Measurements from ENCODE around the gene GNG5.
A peak's percentile ranks its signal among the peaks of the same experiment; 100 is the strongest.
"Not testable (repeated sequence)": the region's sequence is repeated elsewhere in the genome, so short reads cannot be mapped to it uniquely, and the experiment has no call there.

Gene GNG5

DNA sequence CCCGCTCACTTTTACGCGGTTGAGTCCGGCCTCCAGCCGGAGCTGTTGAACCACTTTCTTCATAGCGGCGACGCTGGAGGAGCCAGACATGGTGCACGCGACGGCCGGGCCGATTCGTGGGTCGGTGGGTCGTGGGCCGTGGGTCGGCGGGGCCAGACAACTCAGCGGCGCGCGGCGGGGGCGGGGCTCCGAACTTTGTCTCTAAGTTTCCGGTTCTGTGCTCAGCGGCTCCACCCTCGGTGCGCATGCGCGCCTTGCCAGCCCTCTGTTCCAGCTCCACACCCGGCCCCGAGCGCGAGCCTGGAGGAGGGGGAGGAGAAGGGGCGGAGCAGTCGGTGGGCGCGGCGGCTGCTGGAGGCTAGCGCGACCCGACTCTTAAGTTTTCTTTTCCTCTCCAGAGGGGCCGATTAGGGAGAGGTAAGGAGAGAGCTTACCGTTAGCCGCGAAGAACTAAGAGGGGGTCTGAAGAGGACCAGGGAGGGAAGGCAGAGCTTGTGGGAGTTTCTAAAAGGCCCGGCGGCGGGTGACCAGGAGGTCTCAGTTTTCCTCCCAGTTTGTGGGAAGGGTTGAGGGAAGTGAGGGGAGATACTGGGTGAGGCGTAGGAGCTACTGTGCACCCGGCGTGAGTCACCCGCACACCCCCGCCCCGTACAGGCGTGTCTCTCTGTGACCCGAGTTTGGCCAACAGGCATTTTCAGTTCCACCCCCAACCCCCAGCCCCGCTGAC, at the start of gene GNG5, which contains the start of gene SPATA1:
TSS of gene GNG5 (minus strand) at position 580 of the 727 bp plus-strand sequence. CDS start at position 90, 490 bp downstream.
TSS of gene SPATA1 (plus strand) at position 385 of the 727 bp plus-strand sequence. CDS start 9,974 bp downstream, outside the sequence.
- peak; percentile 98 for DNase-seq

DNA sequence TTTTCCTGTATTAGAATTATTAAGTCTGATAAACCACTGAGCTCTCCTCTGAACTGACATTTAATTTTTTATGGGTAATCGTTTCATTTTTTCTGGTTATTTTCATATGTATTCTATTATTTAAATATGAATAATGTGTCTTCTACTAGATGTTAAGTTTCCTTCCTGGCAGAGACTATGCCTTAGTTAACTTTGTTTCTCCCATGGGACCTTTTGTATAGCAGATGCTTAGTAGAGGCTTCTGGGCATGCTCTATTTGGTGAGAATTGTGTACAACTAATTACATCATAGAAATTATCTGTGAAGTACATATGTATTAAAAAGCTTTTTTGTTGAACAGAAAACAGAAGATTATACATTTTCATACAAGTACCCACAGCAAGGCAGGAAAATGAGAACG, 44.4 kb upstream of the GNG5 start:
- DNase-seq: no peak

DNA sequence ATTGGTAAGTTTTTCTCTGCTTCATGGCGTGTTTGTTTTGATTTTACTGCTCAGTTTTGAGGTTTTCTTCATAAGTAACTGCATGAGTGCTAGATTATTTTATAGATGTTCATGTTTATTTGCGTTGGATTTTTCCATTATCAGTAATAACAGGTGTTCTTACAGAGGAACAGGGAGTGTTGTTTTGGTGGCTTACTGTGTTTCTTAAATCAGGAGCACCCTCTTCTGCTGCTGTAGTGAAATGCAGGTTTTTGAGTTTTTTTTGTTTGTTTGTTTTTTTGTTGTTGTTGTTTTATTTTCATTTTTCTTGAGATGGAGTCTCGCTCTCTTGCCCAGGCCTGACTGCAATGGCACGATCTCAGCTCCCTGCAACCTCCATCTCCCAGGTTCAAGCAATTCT, 35.3 kb upstream of the GNG5 start:
- no peak for DNase-seq

DNA sequence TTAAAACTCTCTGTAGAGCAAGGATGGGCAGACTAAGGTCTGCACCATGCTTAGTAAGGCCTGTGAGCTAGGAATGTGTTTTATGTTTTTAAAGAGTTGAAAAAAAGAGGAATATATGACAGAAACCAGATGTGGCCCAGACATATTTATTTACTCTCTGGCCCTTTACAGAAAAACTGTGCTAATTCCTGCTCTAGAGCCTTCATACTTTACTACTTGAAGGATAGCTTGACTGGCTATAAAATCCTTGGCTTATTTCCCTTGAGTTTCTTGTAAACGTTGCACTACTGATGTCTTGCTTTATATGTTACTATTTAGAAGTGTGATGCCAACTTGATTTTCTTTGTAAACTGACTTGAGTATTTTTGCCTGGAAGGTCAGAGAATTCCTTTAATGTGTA, 34.4 kb upstream of the GNG5 start:
- no peak for DNase-seq

DNA sequence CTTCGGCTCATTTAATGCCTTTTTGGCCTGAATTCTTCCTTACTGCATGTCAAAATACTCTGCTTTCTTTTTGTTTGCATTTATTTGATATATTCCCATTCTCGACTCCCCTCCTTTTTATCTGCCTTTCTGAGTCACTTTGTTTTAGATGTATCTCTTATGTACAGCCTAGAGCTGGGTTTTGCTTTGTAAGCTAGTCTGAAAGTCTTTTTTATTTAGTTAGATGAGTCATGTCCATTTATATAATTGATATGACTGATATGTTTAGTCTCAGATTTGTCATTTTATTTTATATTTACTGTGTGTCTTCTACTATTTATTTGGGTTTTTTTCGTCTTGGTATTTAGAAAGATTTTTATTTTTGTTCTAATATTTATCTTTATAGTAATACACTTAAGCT, 33.6 kb upstream of the GNG5 start:
- DNase-seq: no peak

DNA sequence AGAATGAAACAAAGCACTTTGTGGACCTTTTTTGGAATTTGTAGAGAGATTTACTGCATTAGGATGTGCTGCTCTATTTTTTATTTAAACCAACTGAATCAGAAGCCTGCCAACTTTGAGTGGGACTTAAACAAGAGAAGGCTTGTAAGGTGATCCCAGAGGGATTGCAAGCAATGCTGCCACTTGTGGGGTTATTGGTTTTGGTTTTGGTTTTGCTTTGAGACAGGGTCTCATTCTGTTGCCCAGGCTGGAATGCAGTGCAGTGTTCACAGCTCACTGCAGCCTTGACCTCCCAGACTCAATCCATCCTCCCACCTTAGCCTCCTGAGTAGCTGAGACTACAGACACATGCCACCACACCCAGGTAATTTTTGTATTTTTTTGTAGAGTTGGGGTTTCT, 32.2 kb upstream of the GNG5 start:
- no peak for DNase-seq

DNA sequence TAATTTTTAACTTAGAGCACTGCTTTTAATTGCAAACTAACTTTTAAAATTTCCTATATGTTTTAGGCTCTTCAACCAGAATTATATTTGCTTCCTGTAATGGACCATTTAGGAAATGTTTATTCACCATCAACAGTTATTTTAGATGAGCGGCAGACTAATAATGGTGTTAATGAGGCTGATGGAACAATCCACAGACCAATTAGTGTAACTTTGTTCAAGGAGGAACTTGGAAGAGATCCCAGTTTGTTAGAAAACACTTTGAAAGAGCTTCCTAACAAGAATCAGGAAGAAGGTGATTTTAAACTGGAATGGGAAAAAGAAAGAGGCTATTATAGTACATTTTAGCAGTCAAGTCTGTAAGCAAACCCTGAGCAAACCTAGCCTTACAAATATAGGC, 19.4 kb upstream of the GNG5 start:
- DNase-seq: no peak

DNA sequence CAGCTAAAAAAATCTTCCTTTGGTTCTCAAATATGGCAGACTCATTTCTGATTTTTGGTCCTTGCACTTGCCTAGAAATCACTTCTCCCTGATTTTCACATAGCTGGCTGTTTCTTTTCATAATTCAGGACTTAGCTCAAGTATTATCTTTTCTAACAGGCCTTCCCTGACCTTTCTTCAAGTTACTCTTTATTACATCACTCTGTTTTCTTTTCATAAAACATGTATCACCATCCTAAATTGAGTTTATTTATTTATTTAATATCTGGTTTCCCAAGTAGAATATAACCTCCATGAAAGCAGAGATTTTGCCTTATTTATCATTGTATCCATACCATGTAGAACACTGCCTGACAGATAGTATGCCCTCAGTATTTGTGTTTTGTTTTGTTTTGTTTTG, 18.2 kb upstream of the GNG5 start:
- DNase-seq: no peak

DNA sequence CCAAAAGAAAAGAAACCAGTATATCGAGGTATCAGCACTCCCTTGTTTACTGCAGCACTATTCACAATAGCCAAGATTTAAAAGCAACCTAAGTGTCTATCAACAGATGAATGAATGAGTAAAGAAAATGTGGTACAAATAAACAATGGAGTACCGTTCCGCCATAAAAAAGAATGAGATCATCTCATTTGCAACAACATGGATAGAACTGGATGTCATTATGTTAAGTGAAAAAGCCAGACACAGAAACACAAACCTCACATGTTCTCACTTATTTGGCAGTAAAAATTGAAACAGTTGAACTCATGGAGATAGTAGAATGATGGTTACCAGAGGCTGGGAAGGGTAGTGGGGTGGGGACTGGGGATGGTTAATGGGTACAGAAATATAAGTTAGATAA, 4.3 kb upstream of the GNG5 start:
- DNase-seq: no peak

DNA sequence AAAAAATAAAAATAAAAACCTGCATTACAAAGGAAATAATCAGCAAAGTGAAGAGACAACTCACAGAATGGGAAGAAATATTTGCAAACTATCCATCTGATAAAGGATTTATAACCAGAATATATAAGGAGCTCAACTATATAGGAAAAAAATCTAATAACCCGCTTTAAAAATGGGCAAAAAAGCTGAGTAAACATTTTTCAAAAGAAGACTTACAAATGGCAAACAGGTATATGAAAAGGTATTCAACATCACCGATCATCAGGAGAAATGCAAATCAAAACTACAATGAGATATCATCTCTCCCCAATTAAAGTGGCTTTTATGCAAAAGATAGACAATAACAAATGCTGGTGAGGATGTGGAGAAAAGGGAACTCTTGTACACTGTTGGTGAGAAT, 3.8 kb upstream of the GNG5 start:
- no peak for DNase-seq

DNA sequence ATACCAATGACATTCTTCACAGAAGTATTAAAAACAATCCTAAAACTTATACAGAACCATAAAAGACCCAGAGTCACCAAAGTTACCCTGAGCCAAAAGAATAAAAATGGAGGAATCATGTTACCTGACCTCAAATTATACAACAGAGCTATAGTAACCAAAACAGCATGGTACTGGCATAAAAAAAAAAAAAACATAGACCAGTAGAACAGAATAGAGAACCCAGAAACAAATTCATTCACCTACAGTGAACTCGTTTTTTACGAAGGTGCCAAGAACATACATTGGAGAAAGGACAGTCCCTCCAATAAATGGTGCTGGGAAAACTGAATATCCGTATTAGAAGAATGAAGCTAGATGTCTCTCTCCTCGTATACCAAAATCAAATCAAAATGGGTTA, 2.6 kb upstream of the GNG5 start:
- DNase-seq: no peak

DNA sequence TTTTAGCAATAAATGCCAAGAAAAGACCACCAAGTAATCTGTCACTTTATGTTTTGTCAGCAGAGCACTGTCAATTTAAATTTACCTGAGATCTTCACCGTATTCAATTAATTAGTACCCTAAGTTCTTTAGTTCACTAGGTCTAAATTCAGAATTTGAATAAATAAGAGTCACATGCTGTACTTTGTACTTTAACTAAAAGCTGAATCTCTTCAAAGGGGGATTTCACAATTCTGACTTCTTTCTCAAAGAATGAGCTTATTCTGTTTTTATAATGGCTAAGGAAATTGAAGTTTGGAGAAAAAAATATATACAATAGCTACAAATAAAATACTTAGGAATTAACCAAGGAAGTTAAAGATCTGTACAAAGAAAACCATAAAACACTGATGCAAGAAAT, 2.1 kb upstream of the GNG5 start:
- no peak for DNase-seq

DNA sequence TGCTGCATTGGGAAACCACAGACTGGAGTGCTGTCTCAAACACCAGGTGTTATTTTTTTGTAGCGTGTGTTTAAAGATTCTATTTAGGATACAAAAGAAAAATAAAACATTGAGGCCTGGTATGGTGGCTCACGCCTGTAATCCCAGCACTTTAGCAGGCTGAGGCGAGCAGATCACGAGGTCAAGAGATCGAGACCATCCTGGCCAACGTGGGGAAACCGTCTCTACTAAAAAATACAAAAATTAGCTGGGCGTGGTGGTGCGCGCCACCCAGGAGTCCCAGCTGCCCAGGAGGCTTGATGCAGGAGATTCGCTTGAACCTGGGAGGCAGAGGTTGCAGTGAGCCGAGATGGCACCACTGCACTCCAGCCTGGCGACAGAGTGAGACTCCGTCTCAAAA, 1.5 kb upstream of the GNG5 start:
- DNase-seq: not testable (repeated sequence)

DNA sequence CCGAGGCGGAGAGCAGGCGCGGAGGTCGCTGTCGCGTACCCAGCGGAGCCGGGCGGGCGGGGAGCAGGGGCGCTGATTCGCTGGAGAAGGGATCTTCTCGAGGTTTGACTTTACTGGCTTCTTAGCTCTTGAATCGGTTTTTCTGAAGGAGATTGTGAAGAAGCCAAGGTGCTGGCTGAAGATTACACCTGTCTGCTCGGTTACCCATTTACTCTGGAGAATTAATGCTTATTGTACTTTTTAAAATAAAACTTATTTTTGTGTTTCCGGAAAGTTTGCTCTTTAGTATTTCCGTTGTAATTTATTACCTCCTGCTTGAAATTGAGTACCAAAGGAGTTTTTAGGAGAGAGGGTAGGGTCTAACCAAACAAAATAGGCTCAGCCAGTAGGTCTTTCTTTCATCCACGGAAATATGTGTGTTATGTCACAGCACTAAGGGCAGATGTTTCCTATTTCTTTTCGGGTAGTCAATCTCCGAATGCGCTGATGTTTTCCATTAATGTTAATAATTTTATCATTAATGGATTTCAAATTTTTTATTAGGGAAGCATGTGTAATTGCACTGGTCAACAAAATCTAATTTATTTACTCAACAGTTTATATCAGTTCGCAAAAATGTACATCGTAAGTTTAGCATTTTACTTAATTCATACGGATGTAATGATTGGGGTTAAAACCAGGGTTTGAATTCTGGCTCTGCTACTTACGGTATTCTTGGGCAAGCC, 510 bp upstream of the GNG5 start:
- DNase-seq: no peak

DNA sequence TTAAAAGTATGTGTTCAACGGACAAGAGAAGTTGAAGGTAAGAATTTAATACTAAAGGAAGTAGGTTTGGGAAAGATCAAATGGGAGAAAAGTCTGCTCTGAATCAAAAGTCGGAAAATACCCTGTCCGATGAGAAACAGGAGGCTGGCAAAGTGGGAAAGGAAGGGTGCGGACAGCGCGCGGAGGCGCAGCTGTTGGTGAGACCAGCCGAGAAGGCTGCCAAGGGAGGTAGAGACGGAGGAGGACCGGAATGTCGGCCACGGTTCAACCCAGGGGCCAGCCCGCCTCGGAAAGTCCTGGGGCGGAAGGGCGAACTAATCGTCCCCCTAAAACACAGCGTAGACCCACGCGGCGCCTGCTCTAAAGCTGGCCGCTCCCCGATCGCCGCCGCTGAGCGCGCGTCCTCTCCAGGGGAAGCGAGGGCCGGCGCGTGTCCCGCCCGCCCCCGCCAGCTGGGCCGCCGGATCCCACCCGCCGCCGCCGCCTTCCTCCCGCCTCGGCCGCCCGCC, 834 bp downstream of the GNG5 start:
- no peak for DNase-seq

DNA sequence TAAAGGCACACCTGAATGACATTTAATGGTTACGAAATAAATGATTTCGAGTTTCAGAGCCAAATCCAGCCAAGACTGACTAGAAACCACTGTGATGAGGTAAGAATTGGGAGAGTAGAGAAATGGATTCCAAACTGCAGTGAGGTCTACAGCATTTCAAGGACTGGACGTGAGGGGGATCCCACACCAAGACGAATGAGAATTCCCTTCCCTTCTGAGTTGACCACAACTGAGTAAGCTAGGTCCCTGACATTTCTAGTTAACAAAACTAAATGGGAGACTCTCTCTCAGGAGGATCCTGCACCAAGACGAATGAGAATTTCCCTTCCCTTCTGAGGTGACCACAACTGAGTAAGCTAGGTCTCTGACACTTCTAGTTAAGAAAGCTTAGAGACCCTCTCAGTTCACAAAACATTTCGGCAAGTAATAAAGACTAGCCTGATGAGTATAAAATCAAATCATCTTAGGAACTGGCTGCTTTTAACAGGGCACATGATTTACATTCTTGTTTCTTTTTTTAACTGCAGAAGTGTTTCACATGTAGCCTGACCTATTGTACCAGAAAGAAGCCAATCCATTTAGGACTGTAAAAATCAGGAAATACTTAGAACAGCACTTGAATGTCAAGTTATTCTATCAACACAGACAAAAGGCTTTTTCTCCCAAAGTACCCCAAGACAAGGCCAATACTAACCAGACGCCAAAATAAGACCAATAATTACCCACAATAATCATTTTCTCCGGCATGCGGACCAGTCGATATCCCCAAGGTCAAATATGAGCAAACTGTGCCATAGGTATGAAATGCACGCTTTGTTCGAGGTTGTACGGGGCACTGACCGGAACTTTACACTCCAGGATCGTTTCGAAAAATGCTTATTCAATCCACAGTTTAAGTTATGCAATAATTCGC, 1.5 kb downstream of the GNG5 start:
- DNase-seq: no peak

DNA sequence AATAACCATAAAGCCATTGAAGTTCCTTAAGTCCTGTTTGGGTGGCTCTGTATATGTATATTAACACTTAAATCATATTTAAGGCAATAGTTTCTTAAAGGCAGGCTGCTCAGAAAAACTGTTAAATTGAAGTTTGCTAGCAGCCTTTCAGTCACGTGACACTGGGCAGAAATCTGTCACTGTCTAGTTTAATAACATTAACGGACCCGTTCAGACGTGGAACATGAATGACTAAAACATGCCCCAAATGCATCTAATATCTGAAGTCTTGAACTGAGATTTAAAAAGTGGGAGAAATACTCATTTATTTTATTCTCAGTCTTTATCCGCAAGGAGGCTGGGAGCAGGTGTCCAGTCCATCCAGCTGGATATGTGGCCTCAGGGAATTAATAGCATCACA, 3.5 kb downstream of the GNG5 start:
- no peak for DNase-seq

DNA sequence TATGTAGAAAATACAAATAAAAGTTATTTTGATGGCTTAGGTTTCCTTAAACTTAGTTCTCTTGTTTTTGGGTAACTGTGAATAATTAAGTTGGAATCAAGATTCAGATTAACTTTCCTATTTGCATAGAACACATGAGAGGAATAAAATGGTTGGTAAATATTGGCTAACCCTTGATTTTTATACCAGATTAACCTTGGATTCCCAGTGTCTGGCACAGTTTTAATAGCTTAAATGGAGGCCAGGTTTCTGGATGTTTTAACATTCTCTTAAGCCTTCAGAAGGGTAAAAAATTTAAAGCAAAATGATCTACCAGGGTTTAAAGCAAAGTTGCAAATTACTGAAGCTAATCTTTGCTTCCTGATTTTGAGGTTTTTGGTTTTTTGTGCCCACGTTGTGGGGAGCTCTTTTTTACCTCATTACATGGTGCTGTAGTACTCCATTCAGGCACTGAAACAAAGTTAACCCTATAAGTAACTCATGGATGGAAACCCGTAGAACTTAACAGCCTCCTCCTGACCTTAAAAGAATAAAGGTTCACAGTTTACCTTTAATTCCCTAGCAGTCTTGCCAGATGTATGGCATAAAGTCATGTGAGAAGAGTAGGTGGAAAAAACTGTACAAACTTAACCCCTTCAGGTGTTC, 8.6 kb downstream of the GNG5 start:
- DNase-seq: no peak

DNA sequence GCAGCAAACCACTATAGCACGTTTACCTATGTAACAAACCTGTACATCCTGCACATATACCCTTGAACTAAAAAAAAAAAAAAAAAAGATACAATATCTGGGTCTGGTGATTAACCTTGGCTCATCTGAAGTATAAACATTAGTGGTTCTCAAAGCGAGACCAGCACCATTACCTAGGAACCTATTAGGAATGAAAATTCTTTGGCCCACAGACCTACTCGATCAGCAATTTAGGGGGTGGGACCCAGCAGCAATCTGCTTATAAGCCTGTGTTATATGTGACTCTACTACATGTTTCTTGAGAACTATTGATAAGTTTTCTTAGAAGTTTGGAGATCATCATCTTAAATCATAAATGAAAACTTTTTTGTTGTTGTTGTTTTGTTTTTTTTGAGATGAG, 9.9 kb downstream of the GNG5 start:
- DNase-seq: no peak

DNA sequence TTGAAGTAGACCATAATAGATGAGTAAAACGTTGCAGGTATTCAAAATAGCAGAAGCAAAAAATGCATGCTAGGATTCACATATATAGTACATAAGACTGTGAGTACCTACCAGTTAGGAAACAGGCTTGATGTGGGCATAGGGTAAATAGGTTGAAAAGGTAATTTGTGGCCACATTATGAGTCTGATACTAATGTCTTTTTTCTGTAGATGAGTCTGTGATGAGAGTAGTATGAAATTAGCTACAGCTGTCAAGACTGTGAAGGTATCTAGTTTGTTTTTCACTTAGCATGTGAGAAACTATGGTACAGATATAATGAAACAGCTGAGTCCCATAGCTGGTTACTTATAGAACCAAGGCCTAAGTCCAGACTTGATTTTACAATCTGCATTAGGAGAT, 12.6 kb downstream of the GNG5 start:
- no peak for DNase-seq

DNA sequence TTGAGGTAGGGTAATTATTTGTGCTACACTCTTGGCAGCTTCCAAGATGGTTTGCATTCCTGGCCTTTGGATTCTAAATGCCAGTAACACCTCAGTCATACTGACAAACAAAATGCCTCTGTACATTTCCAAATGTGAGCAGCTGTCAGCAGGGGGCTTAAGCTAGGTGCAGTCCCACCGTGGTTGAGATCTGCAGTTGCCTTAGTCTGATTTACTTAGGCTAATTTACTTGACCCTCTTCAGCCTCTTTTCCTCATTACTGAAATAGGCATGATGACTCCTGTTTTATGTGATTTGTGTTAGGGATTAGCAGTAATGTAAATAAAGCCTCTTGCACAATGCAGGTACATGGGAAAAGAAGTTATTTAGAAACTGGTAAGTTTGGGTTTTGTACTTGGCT, 13.7 kb downstream of the GNG5 start:
- no peak for DNase-seq

DNA sequence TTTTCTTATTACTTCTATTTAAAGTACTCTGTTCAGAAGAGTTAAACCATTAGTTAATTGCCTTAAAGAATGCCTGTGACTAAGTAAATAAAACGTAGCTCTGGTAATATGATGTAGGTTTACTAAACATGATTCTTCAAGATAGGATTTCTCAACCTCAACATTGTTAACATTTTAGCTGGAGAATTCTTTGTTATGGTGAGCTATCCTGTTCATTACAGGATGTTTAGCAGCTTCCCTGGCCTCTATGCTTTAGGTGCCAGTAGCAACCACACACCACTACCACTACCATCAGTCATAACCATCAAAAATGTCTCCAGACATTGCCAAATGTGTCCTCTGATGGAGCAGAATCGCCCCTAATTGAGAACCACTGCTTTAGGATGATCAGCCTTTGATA, 16.6 kb downstream of the GNG5 start:
- DNase-seq: no peak

DNA sequence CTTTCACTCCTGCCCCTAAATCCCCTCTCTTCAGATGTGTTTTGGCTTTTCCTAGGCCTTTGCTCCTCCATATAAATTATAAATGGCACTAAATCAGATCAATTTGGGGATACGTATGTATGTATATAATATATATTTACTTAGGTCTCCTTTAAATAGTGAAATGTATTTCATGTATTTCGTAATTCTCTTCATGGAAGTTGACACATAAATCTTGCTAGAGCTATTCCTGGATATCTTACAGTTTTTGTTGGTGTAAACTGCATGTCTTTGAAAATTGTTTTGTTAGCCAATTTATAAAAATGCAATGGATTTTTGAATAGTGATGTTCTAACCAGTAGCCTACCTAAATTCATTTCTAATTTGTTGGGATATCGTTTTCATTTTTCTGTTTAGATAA, 18.3 kb downstream of the GNG5 start:
- no peak for DNase-seq
